K562 (cell line): Measurements from ENCODE around the gene AP1B1. TPM values are rescaled to one million over a fixed set of nuclear protein-coding genes. Genes with fewer than 3 reads are reported as not detected.

Experiments
- ATAC-seq: fragments of 200-7000 bp; cut with Tn5 transposase; 3 replicates; pipeline ENCODE4 v1.9.1; 2020; ENCODE audit warnings: moderate library complexity
- BruUV-seq: library from RNA; stranded (reverse); fragments of 400-500 nt; replicated peaks from 2 replicates; lab custom pipeline; 2021; lab: Mats Ljungman, UMichigan
- CTCF ChIA-PET: fragments of 300-600 bp; formaldehyde crosslinking; extraction: SDS; loops from one replicate; lab custom pipeline; 2021; ENCODE audit warnings: low intra/inter-chr PET ratio; lab: Yijun Ruan, JAX
- POLR2A ChIA-PET: fragments of 300-600, 350-650 bp; sonication (Branson Sonifier 250); formaldehyde crosslinking; extraction: SDS; loops from one replicate; lab custom pipeline; 2021; ENCODE audit warnings: antibody characterized with exemption, inconsistent platforms; lab: Yijun Ruan, JAX
- DNase-seq, 4 experiments: peaks; one replicate each; pipeline versions ENCODE4 v3.0.0 to v3.0.0-alpha.2; 2011 to 2018; ENCODE audit warnings: low spot score in 3 of 4, mixed read lengths in 3 of 4; ENCODE audit errors: extremely low read depth in 1 of 4
- FAIRE-seq: peaks from 2 replicates; lab custom pipeline; 2011; peaks lifted over from hg19 to GRCh38; lab: Jason Lieb, UNC
- H2AFZ ChIP-seq: 2 replicates; pipeline ENCODE4 v1.6.0; 2011; ENCODE audit warnings: low read depth, low read length, control low read depth, inconsistent platforms
- H3K27ac ChIP-seq: fragments of 200-600 bp; 3 replicates; pipeline ENCODE4 v1.8.0; 2011; ENCODE audit warnings: low read depth, mild to moderate bottlenecking, control low read depth, inconsistent platforms, low read length, moderate library complexity, mixed read lengths; ENCODE audit errors: extremely low read depth
- H3K27me3 ChIP-seq, 2 experiments: fragments of 300-600 bp in 1 of 2; 2 replicates in 1 of 2; 3 replicates in 1 of 2; pipeline versions ENCODE4 v1.6.0 to v1.8.0; 2011; ENCODE audit warnings: inconsistent platforms in 2 of 2, low read length in 2 of 2, mild to moderate bottlenecking in 1 of 2, mixed read lengths in 1 of 2, moderate library complexity in 1 of 2; ENCODE audit not compliant: control insufficient read depth in 2 of 2, insufficient read depth in 2 of 2
- H3K36me3 ChIP-seq: fragments of 300-600 bp; 3 replicates; pipeline ENCODE4 v1.8.0; 2011; ENCODE audit warnings: mild to moderate bottlenecking, low read length, inconsistent platforms; ENCODE audit not compliant: control insufficient read depth, insufficient read depth
- H3K4me1 ChIP-seq, 2 experiments: fragments of 200-600 bp in 1 of 2; replicated peaks in 1 of 2; 2 replicates in 1 of 2; 3 replicates in 1 of 2; pipeline versions ENCODE4 v1.5.1 to v1.8.0; 2011; ENCODE audit warnings: inconsistent platforms in 2 of 2, low read length in 2 of 2, mild to moderate bottlenecking in 1 of 2, mixed read lengths in 1 of 2, moderate library complexity in 1 of 2; ENCODE audit not compliant: control insufficient read depth in 2 of 2, insufficient read depth in 2 of 2
- H3K4me2 ChIP-seq: 2 replicates; pipeline ENCODE4 v1.6.1; 2011; ENCODE audit warnings: low read length, control low read depth, inconsistent platforms, mixed read lengths; ENCODE audit not compliant: insufficient read depth
- H3K4me3 ChIP-seq: fragments of 200-600 bp; sonication (generic), shearing (Covaris generic); 2 replicates; pipeline ENCODE4 v1.5.1; 2016; ENCODE audit warnings: control low read depth, inconsistent platforms
- H3K79me2 ChIP-seq: fragments of 200-600 bp; 3 replicates; pipeline ENCODE4 v1.8.0; 2011; ENCODE audit warnings: low read length, inconsistent platforms; ENCODE audit not compliant: control insufficient read depth, insufficient read depth
- H3K9ac ChIP-seq, 2 experiments: 2 replicates each; pipeline versions ENCODE4 v1.6.0 to v1.6.1; 2011; ENCODE audit warnings: low read depth in 2 of 2, low read length in 2 of 2, control low read depth in 1 of 2, inconsistent platforms in 1 of 2, mild to moderate bottlenecking in 1 of 2, mixed read lengths in 1 of 2; ENCODE audit not compliant: insufficient read depth in 1 of 2
- H3K9me1 ChIP-seq: one replicate; pipeline ENCODE4 v1.6.0; 2011; ENCODE audit warnings: inconsistent platforms, mild to moderate bottlenecking, low read length, moderate library complexity; ENCODE audit not compliant: control insufficient read depth, insufficient read depth
- H3K9me3 ChIP-seq: replicated peaks from 2 replicates; pipeline ENCODE4 v1.5.1; 2011; ENCODE audit warnings: low read depth, low read length, inconsistent platforms; ENCODE audit not compliant: control insufficient read depth, insufficient read depth
- H4K20me1 ChIP-seq: replicated peaks from 2 replicates; pipeline ENCODE4 v1.6.1; 2011; ENCODE audit warnings: low read length, inconsistent platforms, mixed read lengths; ENCODE audit not compliant: control insufficient read depth, insufficient read depth
- ATF6 ChIP-seq: sonication (generic); formaldehyde crosslinking; IDR thresholded peaks from 2 replicates; pipeline ENCODE4 v1.4.0; 2020; ENCODE audit warnings: mild to moderate bottlenecking, missing genetic modification reagents
- BCL6 ChIP-seq: fragments of 250-450 bp; sonication (Bioruptor Pico); IDR thresholded peaks from 2 replicates; pipeline ENCODE4 v1.4.0; 2020
- CBFA2T2 ChIP-seq: fragments of 450-650 bp; conservative IDR thresholded peaks from 2 replicates; pipeline ENCODE4 v1.6.1; 2017; ENCODE audit warnings: mild to moderate bottlenecking
- CBFB ChIP-seq: sonication (generic); formaldehyde crosslinking; IDR thresholded peaks from 2 replicates; pipeline ENCODE4 v1.4.0; 2020; ENCODE audit warnings: mild to moderate bottlenecking, missing genetic modification reagents
- DIDO1 ChIP-seq: fragments of 450-650 bp; IDR thresholded peaks from 2 replicates; pipeline ENCODE4 v1.6.1; 2016; ENCODE audit warnings: low read depth, missing biosample characterization, missing genetic modification characterization
- ETV5 ChIP-seq: sonication (generic); formaldehyde crosslinking; IDR thresholded peaks from 2 replicates; pipeline ENCODE4 v1.4.0; 2020; ENCODE audit warnings: low read depth, mild to moderate bottlenecking, missing genetic modification reagents
- GABPB2 ChIP-seq: fragments of 250-450 bp; sonication (Bioruptor Pico); conservative IDR thresholded peaks from 2 replicates; pipeline ENCODE4 v1.5.1; 2021; ENCODE audit warnings: mild to moderate bottlenecking
- MYNN ChIP-seq, 2 experiments: sonication (generic); formaldehyde crosslinking in 1 of 2; IDR thresholded peaks; 2 replicates each; pipeline versions ENCODE4 v1.5.0 to v1.6.1; 2016 to 2020; ENCODE audit warnings: antibody characterized with exemption in 1 of 2, missing genetic modification reagents in 1 of 2
- NR2F6 ChIP-seq: fragments of 450-650 bp; formaldehyde crosslinking; IDR thresholded peaks from 2 replicates; pipeline ENCODE4 v1.4.0; 2020; ENCODE audit warnings: mild to moderate bottlenecking
- PHB2 ChIP-seq: fragments of 450-650 bp; IDR thresholded peaks from 2 replicates; pipeline ENCODE4 v1.6.1; 2017; ENCODE audit warnings: low read depth
- PTBP1 ChIP-seq: fragments of 200-400 bp; formaldehyde crosslinking; IDR thresholded peaks from 2 replicates; pipeline ENCODE4 v1.6.1; 2017; ENCODE audit warnings: low read depth, low read length
- PTTG1 ChIP-seq: fragments of 450-650 bp; IDR thresholded peaks from 2 replicates; pipeline ENCODE4 v1.6.1; 2016; ENCODE audit warnings: low read depth, mild to moderate bottlenecking, missing genetic modification characterization, missing compliant biosample characterization
- RBFOX2 ChIP-seq: fragments of 200-400 bp; formaldehyde crosslinking; IDR thresholded peaks from 2 replicates; pipeline ENCODE4 v1.6.1; 2017; ENCODE audit warnings: low read depth, mild to moderate bottlenecking, low read length, moderate library complexity
- SNRNP70 ChIP-seq: fragments of 200-400 bp; formaldehyde crosslinking; optimal IDR thresholded peaks from 2 replicates; pipeline ENCODE3; 2017; ENCODE audit warnings: low read depth, low read length
- TAF1 ChIP-seq: IDR thresholded peaks from 2 replicates; pipeline ENCODE4 v1.6.1; 2011; ENCODE audit warnings: mild to moderate bottlenecking, low read length, moderate library complexity; ENCODE audit not compliant: insufficient read depth, control insufficient read depth, severe bottlenecking; ENCODE audit errors: extremely low read depth
- TCF3 ChIP-seq: sonication (generic); formaldehyde crosslinking; IDR thresholded peaks from 2 replicates; pipeline ENCODE4 v1.4.0; 2020; ENCODE audit warnings: mild to moderate bottlenecking, missing genetic modification reagents
- TCF7 ChIP-seq: sonication (generic); IDR thresholded peaks from 2 replicates; pipeline ENCODE4 v1.6.1; 2016; ENCODE audit warnings: antibody characterized with exemption, borderline replicate concordance
- YY1 ChIP-seq, 3 experiments: IDR thresholded peaks; 2 replicates each; pipeline ENCODE4 v1.6.1; 2011; ENCODE audit warnings: low read length in 2 of 3, mild to moderate bottlenecking in 2 of 3, moderate library complexity in 2 of 3, borderline replicate concordance in 1 of 3, control low read depth in 1 of 3, low read depth in 1 of 3; ENCODE audit not compliant: insufficient read depth in 3 of 3, insufficient replicate concordance in 2 of 3, control insufficient read depth in 1 of 3, insufficient read length in 1 of 3; ENCODE audit errors: extremely low read depth in 1 of 3
- ZBTB2 ChIP-seq: fragments of 450-650 bp; IDR thresholded peaks from 2 replicates; pipeline ENCODE4 v1.6.1; 2016; ENCODE audit warnings: antibody characterized with exemption
- ZNF232 ChIP-seq: sonication (generic); formaldehyde crosslinking; IDR thresholded peaks from 2 replicates; pipeline ENCODE4 v1.8.0; 2022; ENCODE audit warnings: mild to moderate bottlenecking, missing genetic modification reagents
- ZNF766 ChIP-seq: fragments of 200-800 bp; sonication (Bioruptor generic); conservative IDR thresholded peaks from 2 replicates; pipeline ENCODE4 v1.6.1; 2016; ENCODE audit warnings: missing genetic modification characterization, missing compliant biosample characterization
- WGBS: fragments of 100-300 bp; shearing (Covaris generic); methylation state at CpG from one replicate; pipeline ENCODE4 v1.1.6; 2016; ENCODE audit warnings: low coverage, mixed read lengths; ENCODE audit not compliant: insufficient coverage; ENCODE audit errors: missing lambda C conversion rate; 5-methylcytosine and 5-hydroxymethylcytosine counted together
- in situ Hi-C: fragments of 300-500 bp; cut with MboI; formaldehyde crosslinking; loops from 4 replicates; pipeline ENCODE4 v1.15.0; 2018; ENCODE audit warnings: inconsistent platforms, mixed read lengths
- intact Hi-C: fragments of 100-400 bp; cut with micrococcal nuclease; formaldehyde crosslinking; loops from 2 replicates; pipeline ENCODE4 v1.14.2; 2022
- polyA plus RNA-seq, 8 experiments: library from polyadenylated mRNA; depleted of rRNA in 4 of 8; stranded (reverse) in 5 of 8; unstranded in 3 of 8; fragments of >200 nt; fragmentation: Nextera tagmentation in 2 of 8; fragmentation: Illumina TruSeq in 1 of 8; extraction: Ambion mirVana in 2 of 8; extraction: Trizol in 1 of 8; gene quantifications; 2 replicates each; pipeline versions ENCODE4 v1.2.1 to v1.2.3, GENCODE V29; 2011 to 2014; ENCODE audit warnings: inconsistent platforms in 1 of 8, missing spikeins in 1 of 8
- total RNA-seq, 7 experiments: library from RNA; depleted of rRNA in 6 of 7; stranded (reverse); fragments of >200 nt in 6 of 7; fragmentation: Illumina TruSeq in 2 of 7; extraction: Trizol in 2 of 7; gene quantifications; 2 replicates each; pipeline versions ENCODE4 v1.2.1 to v1.2.3, GENCODE V29; 2011 to 2021; ENCODE audit warnings: low replicate concordance in 1 of 7

Gene AP1B1
- total and polyA plus RNA-seq, 9 of the 15 experiments (the other 6 are each of a cell fraction or from before 2014, with no cell fraction given) = 1.2 to 60.9 (median 30.1) TPM

- H3K4me2 ChIP-seq = peak overlapping the region; percentile 87
- ChIA-PET CTCF (interaction anchor here (0.6 kb wide), 1 partner anchor 95 kb away, joined by 5 read pairs; no protein-coding TSS in a partner anchor), POLR2A (interaction anchor here (0.6 to 0.8 kb wide), 2 partner anchors 35 to 81 kb away, joined by 3 read pairs; no protein-coding TSS in a partner anchor)
- 16% methylated on average over 7 of the region's 9 CpGs for WGBS
- peak; percentile 28 for ATAC-seq
- in situ Hi-C loops = no loop called here
- DNase-seq = no peak
- no peak for FAIRE-seq
- intact Hi-C loops = no loop called here
- no peaks in the 10 kb centered on the region; the same call in 1 of the 2 replicates for H4K20me1 ChIP-seq
- H3K9me3 ChIP-seq = no peaks in the 10 kb centered on the region
- peak overlapping the region; percentile 94 for H2AFZ ChIP-seq
- H3K9ac ChIP-seq = peak overlapping the region; percentile 62 to 71
- no peaks in the 10 kb centered on the region for H3K27me3 ChIP-seq
- H3K9me1 ChIP-seq = no peaks in the 10 kb centered on the region
- H3K79me2 ChIP-seq = peaks cover 44% of the 10 kb centered on the region
- peaks cover 26% of the 10 kb centered on the region for H3K36me3 ChIP-seq
- BruUV-seq = no TSS peak
- H3K4me1 ChIP-seq = peaks cover 13 to 20% of the 10 kb centered on the region in 2 experiments; a peak in 4 of 5 replicates
- peak overlapping the region; percentile 60 for H3K27ac ChIP-seq
- H3K4me3 ChIP-seq = peak overlapping the region; percentile 74
- TF ChIP-seq ZNF766 (CRISPR knock-in tag) = 0 out of 2 replicates have a peak, but pooled peaks have one; percentile 10
- TF ChIP-seq PTBP1 = no peak
- TF ChIP-seq RBFOX2 = no peak
- 0 out of 2 replicates have a peak, but pooled peaks have one; percentile 6 for TF ChIP-seq ETV5 (CRISPR knock-in tag)
- TF ChIP-seq DIDO1 (tag) = no peak
- TF ChIP-seq NR2F6 (CRISPR knock-in tag) = no peak
- TF ChIP-seq ZNF232 (CRISPR knock-in tag) = no peak
- TF ChIP-seq BCL6 (CRISPR knock-in tag) = no peak
- TF ChIP-seq PTTG1 (tag) = no peak
- no peak for TF ChIP-seq ATF6
- no peak for TF ChIP-seq YY1 (IDR thresholded peaks at IDR 0.05; ENCODE audit: borderline replicate concordance in 1 of 3, control insufficient read depth in 1 of 3, extremely low read depth in 1 of 3, insufficient read depth in 3 of 3, insufficient read length in 1 of 3, insufficient replicate concordance in 2 of 3, low read depth in 1 of 3, low read length in 2 of 3)
- TF ChIP-seq PHB2 = no peak
- no peak for TF ChIP-seq SNRNP70
- no peak for TF ChIP-seq GABPB2 (CRISPR knock-in tag)
- TF ChIP-seq CBFB (CRISPR knock-in tag) = no peak
- no peak for TF ChIP-seq ZBTB2
- no peak for TF ChIP-seq TCF7
- TF ChIP-seq TAF1 = peak; percentile 20
- TF ChIP-seq CBFA2T2 = no peak
- TF ChIP-seq MYNN (IDR thresholded peaks at IDR 0.05) = no peak
- TF ChIP-seq MYNN (CRISPR knock-in tag; IDR thresholded peaks at IDR 0.05) = no peak
- no peak for TF ChIP-seq TCF3 (CRISPR knock-in tag)
These were observed 355 bp upstream of the AP1B1 start for GRCh38 chr22:29388759-29389090.
